Gastrocnemius medialis (tissue), 4 donors: ENCODE results near the gene PHC2. TPM values are rescaled to one million over a fixed set of nuclear protein-coding genes. Genes with fewer than 3 reads are reported as not detected.

Source experiments
- ATAC-seq, 2 donors: fragments of 150-250 bp; one replicate each; pipeline ENCODE4 v1.9.1; 2016
- DNase-seq, 2 donors: peaks; one replicate each; pipeline ENCODE4 v3.0.0-alpha.2; 2019
- H3K27ac ChIP-seq, 4 donors: fragments of 200-600 bp; sonication (generic); 1 replicate in 1 of 4; 2 replicates in 3 of 4; pipeline ENCODE4 v1.5.1; 2016 to 2018; ENCODE audit warnings: mild to moderate bottlenecking in 2 of 4, moderate library complexity in 1 of 4
- H3K27me3 ChIP-seq, 3 donors: fragments of 200-600 bp; sonication (generic) in 2 of 3; 1 replicate in 1 of 3; 2 replicates in 2 of 3; pipeline versions ENCODE4 v1.5.1 to v1.6.0; 2016 to 2019; ENCODE audit warnings: mild to moderate bottlenecking in 1 of 3, moderate library complexity in 1 of 3
- H3K36me3 ChIP-seq, 2 donors: fragments of 200-600 bp; sonication (generic) in 1 of 2; one replicate each; pipeline ENCODE4 v1.5.1; 2017 to 2018
- H3K4me1 ChIP-seq, 2 donors: fragments of 200-600 bp; sonication (generic) in 1 of 2; one replicate each; pipeline ENCODE4 v1.5.1; 2016 to 2017; ENCODE audit warnings: mild to moderate bottlenecking in 2 of 2
- H3K4me3 ChIP-seq, 4 donors: fragments of 200-600 bp; sonication (generic) in 3 of 4; 1 replicate in 1 of 4; 2 replicates in 3 of 4; pipeline ENCODE4 v1.5.1; 2016 to 2019; ENCODE audit warnings: mild to moderate bottlenecking in 2 of 4
- H3K9me3 ChIP-seq, 3 donors: fragments of 200-600 bp; sonication (generic) in 2 of 3; 1 replicate in 1 of 3; 2 replicates in 2 of 3; pipeline ENCODE4 v1.5.1; 2016 to 2019
- CTCF ChIP-seq, 5 experiments: fragments of 450-650 bp in 3 of 5; fragments of 200-600 bp in 2 of 5; sonication (generic) in 2 of 5; IDR thresholded peaks in 4 of 5; conservative IDR thresholded peaks in 1 of 5; 1 replicate in 4 of 5; 2 replicates in 1 of 5; pipeline ENCODE4 v1.5.1; 2016 to 2019; ENCODE audit warnings: antibody characterized with exemption in 5 of 5, mild to moderate bottlenecking in 3 of 5, moderate library complexity in 3 of 5
- POLR2A ChIP-seq, 2 donors: fragments of 450-650 bp; IDR thresholded peaks; one replicate each; pipeline ENCODE4 v1.6.1; 2017; ENCODE audit warnings: antibody characterized with exemption in 2 of 2, mild to moderate bottlenecking in 2 of 2, moderate library complexity in 2 of 2
- in situ Hi-C, 4 donors: fragments of 200-750 bp; cut with MboI; loops; one replicate each; pipeline versions ENCODE4 v1.15.0 to v1.8.0; 2017; ENCODE audit warnings: low sequenced_read_pairs in 4 of 4
- intact Hi-C: fragments of 100-400 bp; cut with DNase I; formaldehyde crosslinking; loops from one replicate; pipeline ENCODE4 v1.15.1; 2023; ENCODE audit warnings: low total_unique reads
- total RNA-seq, 4 donors: library from RNA; depleted of rRNA; stranded (reverse); fragments of >200 nt; gene quantifications; one replicate each; pipeline versions ENCODE4 v1.1.0 to v1.2.3, GENCODE V29; 2016

PHC2 gene
- total RNA-seq, 4 donors from 2014 or later: 318 to 516 (median 364) TPM

- ATAC-seq (no peak), DNase-seq (no peak)
- no peaks in the 10 kb centered on the region for H3K27me3 ChIP-seq
- intact Hi-C loops (loop anchor here (10.0 kb wide), 1 partner anchor 236 kb away; no protein-coding TSS in a partner anchor), in situ Hi-C loops (loop anchor here in 2 of 4 donors (25.0 kb wide), 1 partner anchor 102 kb away; the partner anchor contains the start of gene ZSCAN20 (in 2 of the 2))
- H3K27ac ChIP-seq: peak overlapping the region in 1 of 4 donors; percentile 98
- no peaks in the 10 kb centered on the region for H3K9me3 ChIP-seq
- peaks cover 34 to 39% of the 10 kb centered on the region in 2 donors for H3K4me1 ChIP-seq
- no peak for TF ChIP-seq POLR2A (IDR thresholded peaks at IDR 0.05)
- TF ChIP-seq CTCF (IDR thresholded peaks at IDR 0.05 in 4 of 5, conservative IDR thresholded peaks at IDR 0.05 in 1 of 5): no peak
- peaks cover 0 to 8% of the 10 kb centered on the region in 2 donors for H3K36me3 ChIP-seq
- no peak overlapping the region for H3K4me3 ChIP-seq
Observed at GRCh38 chr1:33360367-33360766, 70.5 kb downstream of the PHC2 start.

DNA sequence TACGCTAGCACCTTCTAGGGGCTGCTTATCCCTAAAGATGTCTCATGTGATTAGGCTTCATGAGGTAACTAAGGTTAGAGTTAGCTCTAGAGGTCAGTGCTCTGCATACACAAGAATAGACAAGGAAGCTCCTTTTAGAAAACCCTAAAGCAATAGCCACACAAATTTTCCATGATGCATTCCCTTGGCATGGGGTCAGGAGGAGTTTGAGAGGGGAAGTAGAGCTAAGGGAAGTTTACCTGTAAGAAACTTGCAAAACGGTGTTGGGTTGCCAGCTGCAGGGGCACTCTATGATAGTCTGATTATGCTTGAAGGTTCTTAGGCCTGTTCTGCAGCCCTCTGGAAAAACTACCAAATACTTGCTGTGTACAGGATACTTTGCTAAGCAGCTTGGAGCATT is 71.0 kb downstream of the PHC2 start:
- Histone ChIP-seq H3K27ac (peak overlapping the region in 1 of 4 donors; percentile 98), H3K4me3 (no peak overlapping the region), H3K27me3 (no peaks in the 10 kb centered on the region), H3K4me1 (peaks cover 30 to 35% of the 10 kb centered on the region in 2 donors), H3K36me3 (peaks cover 0 to 10% of the 10 kb centered on the region in 2 donors), H3K9me3 (no peaks in the 10 kb centered on the region)
- ATAC-seq: no peak
- TF ChIP-seq POLR2A (IDR thresholded peaks at IDR 0.05) (no peak), CTCF (IDR thresholded peaks at IDR 0.05 in 4 of 5, conservative IDR thresholded peaks at IDR 0.05 in 1 of 5) (no peak)
- intact Hi-C loops: loop anchor here (10.0 kb wide), 1 partner anchor 235 kb away; no protein-coding TSS in a partner anchor
- in situ Hi-C loops: loop anchor here in 2 of 4 donors (25.0 kb wide), 1 partner anchor 102 kb away; the partner anchor contains the start of gene ZSCAN20 (in 2 of the 2)
- no peak for DNase-seq

DNA sequence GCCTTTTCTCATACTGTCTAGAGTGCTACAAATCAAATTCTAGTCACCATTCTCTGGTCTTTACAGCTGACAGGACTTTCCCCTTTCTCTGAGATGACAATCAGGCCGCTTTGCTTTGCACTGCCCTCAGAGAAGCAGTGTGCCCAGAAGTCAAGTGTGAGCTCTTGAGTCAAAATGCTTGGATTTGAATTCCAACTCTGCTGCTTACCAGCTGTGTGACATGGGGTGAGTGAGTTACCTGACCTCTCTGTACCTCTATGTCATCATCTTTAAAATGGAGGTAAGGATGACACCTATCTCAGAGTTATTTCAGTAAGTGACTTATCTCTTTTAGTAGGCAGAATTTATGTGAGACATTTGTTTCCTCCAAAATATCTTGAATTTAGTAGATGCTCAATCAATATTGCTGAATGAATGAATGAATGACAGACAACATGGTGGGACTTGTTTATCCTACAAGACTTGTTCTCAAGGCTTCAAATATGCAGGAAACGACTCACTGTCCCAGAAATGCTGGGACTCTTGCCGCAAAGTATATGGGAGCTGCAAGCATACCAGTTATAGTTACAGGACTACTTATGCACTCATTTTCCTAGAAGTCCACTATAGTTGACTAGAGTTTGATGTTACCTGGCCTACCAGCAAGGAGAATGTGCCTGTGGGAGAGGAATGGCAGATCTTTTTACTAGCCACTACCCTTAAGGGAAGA is 71.9 kb downstream of the PHC2 start:
- intact Hi-C loops: no loop called here
- H3K4me1 ChIP-seq: peaks cover 20 to 25% of the 10 kb centered on the region in 2 donors

GRCh38 chr1:33358114-33358794 is 72.6 kb downstream of the PHC2 start:
- in situ Hi-C loops: loop anchor here in 2 of 4 donors (25.0 kb wide), 1 partner anchor 104 kb away; the partner anchor contains the start of gene ZSCAN20 (in 2 of the 2)
- peak overlapping the region in 1 of 4 donors; percentile 8 for H3K27ac ChIP-seq
- ATAC-seq: no peak
- H3K36me3 ChIP-seq: peaks cover 0 to 15% of the 10 kb centered on the region in 2 donors
- intact Hi-C loops: no loop called here
- H3K9me3 ChIP-seq: no peaks in the 10 kb centered on the region
- H3K4me3 ChIP-seq: no peak overlapping the region
- DNase-seq: no peak
- H3K4me1 ChIP-seq: peaks cover 13 to 18% of the 10 kb centered on the region in 2 donors
- no peaks in the 10 kb centered on the region for H3K27me3 ChIP-seq
- TF ChIP-seq POLR2A (IDR thresholded peaks at IDR 0.05): no peak
- no peak for TF ChIP-seq CTCF (IDR thresholded peaks at IDR 0.05 in 4 of 5, conservative IDR thresholded peaks at IDR 0.05 in 1 of 5)

More for the DNA sequence above, 71.9 kb downstream of the PHC2 start:
- peak overlapping the region in 1 of 4 donors; percentile 8 for H3K27ac ChIP-seq
- in situ Hi-C loops: loop anchor here in 2 of 4 donors (25.0 kb wide), 1 partner anchor 103 kb away; the partner anchor contains the start of gene ZSCAN20 (in 2 of the 2)
- no peaks in the 10 kb centered on the region for H3K9me3 ChIP-seq
- TF ChIP-seq CTCF (IDR thresholded peaks at IDR 0.05 in 4 of 5, conservative IDR thresholded peaks at IDR 0.05 in 1 of 5) (no peak), POLR2A (IDR thresholded peaks at IDR 0.05) (no peak)
- no peak for DNase-seq
- H3K36me3 ChIP-seq: peaks cover 0 to 15% of the 10 kb centered on the region in 2 donors
- no peak for ATAC-seq
- H3K4me3 ChIP-seq: no peak overlapping the region
- no peaks in the 10 kb centered on the region for H3K27me3 ChIP-seq
